Hematopoietic multipotent progenitor cell treated with erythropoietin and hydrocortisone succinate and interleukin-3 and kit ligand, for 17 days (in vitro differentiated cells): Measurements from ENCODE around the gene RIPOR3.
"Not testable (repeated sequence)": the region's sequence is repeated elsewhere in the genome, so short reads cannot be mapped to it uniquely, and the experiment has no call there.

ENCODE experiments used
- DNase-seq: peaks from one replicate; pipeline ENCODE4 v3.0.0-alpha.2; 2015; ENCODE audit warnings: low spot score

Gene RIPOR3

DNA sequence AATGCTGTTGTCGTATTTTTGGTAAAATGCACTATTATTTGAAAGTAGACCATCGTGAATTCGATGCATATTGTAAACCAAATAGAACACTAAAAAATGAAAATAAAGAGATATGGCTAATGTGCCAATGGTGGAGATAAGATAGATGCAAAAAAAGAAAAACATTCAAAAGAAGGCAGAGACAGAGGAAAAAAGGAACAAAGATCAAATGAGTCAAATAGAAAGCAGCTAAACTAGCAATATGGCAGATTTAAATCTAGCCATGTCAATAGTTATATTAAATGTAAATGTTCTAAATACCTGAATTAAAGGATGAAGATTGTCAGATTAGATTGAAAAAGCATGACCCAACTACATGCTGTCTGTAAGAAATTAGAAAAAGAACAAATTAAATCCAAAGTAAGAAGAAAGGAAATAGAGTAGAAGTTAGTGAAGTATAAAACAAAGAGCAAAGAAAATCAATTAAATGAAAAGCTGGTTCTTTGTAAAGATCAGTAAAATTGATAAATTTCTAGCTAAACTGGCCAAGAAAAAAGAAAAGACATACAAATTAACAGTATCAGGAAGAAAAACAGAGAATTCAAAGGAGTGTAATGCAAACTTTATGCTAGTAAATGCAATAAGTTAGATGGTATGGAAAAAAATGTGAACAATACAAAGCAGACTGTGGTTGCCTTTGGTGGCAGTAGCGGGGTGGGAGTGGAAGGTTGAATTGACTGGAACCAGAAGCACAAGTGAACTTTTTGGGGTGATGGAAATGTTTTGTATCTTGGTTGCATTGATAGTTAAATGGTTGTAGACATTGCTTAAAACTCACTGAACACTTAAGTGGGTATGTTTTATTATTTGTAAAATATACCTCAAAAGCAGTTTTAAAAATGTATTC is 136.4 kb downstream of the RIPOR3 start:
- no peak for DNase-seq

DNA sequence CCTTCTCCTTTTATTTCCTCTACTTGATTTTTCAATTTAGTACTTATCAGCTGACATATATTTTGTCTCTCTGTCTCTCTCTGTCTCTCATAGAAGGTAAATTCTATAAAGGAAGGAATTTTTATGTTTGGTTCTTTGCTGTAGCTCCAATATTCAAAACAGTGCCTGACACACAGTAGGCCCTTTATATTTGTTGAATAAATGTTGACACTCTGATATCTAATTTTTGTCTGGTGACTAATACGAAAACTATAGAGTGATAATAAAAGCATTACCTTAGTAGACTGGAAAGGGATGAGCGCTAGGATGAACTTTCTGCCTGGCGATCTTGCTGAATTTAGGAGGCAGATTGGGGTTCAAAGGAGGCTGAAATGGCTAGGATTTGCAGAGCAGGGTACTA is 138.4 kb downstream of the RIPOR3 start:
- no peak for DNase-seq

DNA sequence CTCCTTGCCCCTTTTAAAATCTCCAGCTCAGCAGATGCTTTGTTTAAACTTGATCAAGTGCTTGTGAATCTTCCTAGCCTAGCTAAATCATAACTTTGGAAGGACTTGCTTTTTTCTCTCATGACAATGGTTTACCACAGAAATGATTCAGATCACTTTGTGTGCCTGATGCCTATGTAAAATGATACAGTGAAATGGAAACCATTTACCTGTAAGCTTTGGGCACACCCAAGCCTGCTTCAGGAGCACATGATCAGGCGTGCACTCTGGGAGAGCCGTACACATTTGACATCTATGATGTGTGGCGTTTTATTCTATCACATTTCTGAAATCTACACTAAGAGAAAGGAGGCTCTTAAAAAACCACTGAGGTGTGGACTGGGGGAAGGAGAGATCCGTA is 140.1 kb downstream of the RIPOR3 start:
- DNase-seq = no peak

DNA sequence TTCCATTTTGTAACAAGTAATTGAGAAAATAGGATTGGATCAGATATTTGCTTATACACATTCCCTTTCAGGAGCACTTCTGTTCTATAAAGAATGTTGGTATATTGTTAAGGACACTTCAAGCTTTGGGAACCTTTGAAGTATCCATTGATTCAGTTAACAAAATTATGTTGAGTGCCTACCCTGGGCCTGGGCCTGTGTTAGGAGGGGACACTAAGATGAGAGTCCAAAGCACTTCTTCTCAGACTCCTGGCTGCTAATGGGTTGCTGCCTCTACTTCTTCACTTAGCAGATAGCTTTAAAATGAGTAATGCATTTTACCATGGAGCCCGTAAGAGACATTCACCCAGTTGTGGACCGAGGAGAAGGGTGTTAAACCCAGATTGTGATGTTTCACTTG is 140.8 kb downstream of the RIPOR3 start:
- DNase-seq = no peak

DNA sequence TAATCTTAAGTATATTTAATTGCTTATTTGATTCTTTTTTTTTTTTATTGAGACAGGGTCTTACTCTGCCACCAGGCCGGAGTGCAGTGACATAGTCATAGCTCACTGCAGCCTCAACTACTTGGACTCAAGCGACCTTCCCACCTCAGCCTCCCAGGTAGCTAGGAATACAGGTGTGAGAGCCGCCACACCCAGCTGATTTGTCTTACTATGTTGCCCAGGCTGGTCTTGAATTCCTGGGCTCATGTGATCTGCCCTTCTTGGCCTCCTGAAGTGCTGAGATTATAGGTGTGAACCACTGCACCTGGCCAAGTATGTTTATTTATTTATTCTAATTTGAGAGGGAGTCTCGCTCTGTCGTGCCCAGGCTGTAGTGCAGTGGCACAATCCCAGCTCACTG is 142.9 kb downstream of the RIPOR3 start:
- no peak for DNase-seq

DNA sequence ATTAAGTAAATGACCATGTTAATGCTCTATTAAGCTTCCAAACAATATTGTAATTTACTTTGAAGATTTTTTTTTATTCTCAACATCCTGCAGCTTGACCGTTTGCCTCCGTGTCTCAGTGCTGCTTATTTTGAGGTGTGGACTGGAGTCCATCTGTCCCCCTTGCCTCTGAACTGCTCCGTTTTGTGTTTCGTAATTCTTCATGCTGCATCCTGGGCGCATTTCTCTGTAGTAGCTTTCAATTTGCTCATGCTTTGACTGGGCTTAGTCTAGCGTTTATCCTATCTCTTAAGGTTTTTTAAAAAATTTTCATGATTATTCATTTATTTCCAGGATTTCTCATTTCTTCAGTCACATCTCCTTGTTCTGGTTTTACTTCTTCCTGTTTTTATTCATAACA is 143.4 kb downstream of the RIPOR3 start:
- DNase-seq = no peak

DNA sequence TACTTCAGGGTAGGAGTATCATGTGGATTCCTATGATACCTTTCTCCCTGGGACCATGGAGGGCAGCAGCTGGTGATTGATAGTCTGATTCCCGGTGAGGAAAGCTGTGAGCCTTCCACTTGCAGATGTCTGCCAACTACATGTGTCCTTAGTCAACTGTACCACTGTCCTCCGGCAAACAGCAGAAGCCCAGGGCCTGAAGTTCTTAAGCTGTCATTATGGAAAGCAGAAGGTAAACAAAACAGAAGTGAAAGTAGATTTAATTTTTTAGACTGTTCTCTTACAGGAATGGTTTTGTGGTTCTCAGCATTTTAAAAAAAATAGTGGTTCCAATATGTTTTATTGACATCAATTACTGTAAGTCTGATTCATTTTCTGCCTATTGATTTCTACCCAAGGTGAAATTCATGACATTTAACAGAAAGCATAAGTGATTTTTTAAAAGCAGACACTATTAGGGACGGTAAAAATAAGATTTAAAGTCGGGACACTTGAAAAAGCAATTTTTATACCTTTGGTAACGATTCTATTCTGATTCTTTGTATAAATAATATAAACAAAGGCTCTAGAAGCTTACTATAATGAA is 144.5 kb downstream of the RIPOR3 start:
- no peak for DNase-seq

DNA sequence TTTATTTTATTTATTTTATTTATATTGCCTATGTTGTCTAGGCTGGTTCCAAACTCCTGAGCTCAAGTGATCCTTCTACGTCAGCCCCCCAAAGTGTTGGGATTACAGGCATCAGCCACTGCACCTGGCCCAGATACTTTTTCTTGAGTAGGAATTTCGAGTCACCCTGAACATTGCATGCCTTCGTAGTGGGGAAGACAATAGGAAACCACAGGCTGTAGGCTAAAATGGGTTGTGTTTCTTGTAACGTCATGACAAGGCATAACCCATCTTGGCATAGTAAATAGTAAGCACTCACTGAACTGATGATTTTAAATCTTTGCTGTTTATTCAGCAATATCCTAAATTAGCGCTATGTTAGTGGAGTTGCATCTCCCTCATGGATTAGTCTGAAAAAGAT is 146.2 kb downstream of the RIPOR3 start:
- DNase-seq = no peak

DNA sequence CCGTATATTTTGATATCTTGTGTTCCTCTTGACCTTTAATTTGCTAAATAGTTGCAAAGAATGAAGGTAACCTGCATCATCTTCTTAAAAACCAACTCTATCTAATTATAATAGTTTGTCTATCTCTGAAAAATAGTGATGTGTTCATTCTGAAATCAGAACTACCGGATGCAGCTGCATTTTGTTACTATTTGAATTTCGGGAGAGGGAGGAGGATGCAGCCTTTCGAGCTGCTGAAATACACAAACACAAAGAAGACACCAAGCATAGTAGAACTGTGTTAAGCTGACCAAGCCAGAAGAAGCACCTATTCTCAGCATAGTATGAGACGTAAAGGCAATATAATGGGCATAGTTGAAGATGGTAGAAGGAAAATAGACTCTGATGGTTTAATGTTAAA is 148.0 kb downstream of the RIPOR3 start:
- DNase-seq = no peak

DNA sequence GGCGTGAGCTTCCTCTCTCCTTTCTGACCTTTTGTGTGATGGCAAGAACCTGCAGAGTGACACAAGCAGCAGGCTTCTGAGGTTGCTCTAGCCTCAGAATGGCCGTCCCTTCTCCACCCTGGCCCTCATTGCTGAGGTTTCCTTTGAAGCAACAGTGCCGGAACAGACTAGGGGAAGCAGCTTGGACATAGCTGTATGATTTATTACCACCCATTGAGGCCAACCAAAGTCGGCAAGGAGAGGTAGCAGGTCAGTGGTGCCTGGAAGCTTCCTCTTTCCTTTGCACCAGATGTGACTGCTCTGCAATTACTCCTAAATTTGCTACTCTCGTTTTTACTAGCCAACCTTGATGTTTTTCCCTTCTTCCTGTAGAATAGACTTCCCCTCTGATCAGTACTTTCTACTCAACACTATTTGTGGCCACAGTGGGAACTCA is 149.7 kb downstream of the RIPOR3 start:
- DNase-seq = no peak

DNA sequence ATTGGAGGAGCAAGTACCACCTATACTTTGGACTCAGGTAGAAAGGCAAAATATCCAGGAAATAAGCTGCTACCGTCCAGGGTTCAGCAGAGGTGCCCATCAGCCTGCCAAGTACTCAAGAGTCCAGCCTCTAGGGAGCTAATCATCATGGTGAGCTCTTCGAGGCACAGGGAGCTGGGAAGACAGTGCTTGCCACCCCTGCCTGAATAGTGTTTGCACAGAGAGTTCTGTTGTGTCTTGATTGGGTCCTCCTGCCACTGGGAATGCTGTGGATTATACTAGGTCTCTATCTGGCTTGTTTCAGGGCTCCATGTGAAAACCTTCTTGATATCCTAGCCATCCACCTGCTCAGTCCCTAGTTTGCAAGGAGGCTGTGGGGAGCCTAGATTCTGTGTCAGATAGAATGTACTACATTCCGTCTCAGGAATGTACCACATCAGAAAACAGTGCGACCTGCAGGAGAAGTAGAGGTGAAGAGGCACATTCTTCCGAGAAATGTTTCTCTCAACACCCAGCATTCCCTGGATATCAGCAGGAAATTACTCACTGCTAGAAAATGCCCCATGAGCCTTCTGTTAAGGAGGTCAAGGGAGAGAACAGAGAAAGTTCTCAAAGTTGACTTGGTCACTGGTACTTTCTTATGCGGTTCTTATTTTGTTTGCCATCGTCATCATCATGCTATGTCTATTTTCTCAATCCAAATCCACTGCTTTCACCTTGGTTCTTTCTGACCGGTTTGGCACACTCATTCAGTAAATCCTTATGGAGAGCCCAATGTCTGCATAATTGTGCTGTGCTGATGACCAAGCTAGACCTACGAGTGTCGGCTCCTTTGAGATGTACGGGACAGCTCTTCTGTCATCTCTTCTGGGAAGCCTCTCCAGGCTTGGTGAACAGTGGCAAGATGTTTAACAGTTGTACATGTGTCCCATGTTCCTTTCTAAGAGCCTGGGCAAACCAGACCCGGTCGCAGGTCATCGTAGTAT is 150.4 kb downstream of the RIPOR3 start:
- DNase-seq = no peak

DNA sequence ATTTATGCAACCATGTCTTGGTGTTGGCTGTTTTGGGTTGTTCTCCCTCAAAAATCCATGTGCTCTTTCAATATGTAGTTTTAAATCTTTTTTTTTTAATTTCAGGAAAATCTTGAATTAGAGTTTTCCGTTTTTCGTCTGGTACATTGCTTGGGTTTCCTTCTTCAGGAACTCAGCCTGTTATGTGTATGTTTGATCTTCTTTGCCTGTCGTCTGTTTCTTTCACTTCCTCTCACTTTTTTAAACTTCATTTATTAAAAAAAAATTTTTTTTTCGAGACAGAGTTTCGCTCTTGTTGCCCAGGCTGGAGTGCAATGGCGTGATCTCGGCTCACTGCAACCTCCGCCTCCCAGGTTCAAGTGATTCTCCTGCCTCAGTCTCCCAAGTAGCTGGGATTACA is 151.5 kb downstream of the RIPOR3 start:
- not testable (repeated sequence) for DNase-seq

DNA sequence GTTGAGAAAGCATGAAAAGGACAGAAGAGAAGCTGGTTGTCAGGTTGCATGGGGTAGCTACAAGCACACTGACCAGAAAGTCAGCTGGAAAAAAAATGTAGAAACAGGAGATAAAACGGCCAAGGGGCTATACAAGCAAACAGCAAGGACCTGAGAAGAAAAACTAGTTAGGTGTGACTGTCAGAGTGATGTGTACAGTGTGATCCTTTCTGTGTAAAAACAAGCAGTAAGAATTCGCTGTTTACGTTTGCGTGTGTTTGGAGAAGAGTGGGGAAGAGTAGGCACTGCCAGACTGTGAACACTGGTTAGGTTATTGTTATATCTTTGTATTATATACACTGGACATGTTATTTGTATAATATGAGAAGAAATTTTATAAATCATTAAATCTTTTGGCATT is 153.1 kb downstream of the RIPOR3 start:
- no peak for DNase-seq

DNA sequence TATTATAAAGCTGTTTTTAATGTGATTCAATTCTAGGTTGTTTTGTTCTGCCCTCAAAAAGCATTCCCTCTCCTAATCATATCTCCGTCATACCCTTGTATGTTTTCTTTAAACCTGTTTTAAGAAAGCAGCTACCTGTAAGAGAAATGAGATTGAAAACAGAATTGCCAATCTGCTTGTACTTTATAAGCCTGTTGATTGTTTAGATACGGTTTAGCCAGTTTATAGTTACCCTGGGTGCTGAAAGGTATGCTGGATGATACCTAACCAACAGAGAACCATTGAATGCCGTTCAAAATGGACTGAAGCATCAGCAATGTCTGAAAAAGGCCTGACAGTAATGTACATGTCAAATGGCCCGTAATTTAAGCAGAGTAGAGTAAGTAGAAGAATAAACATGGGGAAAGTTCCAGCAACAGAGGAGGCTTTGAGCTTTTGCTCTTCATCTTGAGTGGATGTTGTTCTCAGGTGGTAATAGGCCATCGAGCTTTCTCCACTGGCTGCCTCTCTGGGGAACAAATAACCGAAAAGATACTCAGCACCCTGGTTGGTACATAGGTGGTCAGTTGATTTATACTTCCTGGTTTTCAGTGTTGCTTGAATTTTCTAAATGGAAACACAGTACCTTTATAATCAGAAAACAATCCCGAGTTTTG is 153.7 kb downstream of the RIPOR3 start:
- no peak for DNase-seq

DNA sequence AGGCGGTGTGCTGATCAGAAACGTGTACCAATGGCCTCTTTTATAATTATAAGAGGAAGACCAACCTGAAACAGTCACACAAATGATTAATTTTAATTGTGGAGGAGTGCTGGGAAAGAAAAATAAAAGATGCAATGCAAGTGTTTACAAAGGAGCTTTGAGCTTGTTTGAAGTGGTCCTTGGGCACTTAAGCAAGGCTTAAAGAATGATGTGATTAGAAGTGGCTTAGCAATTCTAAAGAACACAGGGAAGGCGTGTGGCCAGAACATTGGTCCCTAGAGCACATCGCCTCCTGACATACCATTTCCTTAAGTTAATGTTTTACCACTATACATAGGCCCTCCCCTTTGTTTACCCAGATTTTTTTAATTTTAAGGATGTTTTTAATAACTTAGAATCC is 155.0 kb downstream of the RIPOR3 start:
- DNase-seq = no peak
